MV-4-11 (cell line): ENCODE measurements around the gene RHO.
"Not testable (repeated sequence)": the region's sequence is repeated elsewhere in the genome, so short reads cannot be mapped to it uniquely, and the experiment has no call there.

Experiments
- DNase-seq: peaks from one replicate; lab custom pipeline; 2025; lab: John Stamatoyannopoulos, UW

Gene RHO

DNA sequence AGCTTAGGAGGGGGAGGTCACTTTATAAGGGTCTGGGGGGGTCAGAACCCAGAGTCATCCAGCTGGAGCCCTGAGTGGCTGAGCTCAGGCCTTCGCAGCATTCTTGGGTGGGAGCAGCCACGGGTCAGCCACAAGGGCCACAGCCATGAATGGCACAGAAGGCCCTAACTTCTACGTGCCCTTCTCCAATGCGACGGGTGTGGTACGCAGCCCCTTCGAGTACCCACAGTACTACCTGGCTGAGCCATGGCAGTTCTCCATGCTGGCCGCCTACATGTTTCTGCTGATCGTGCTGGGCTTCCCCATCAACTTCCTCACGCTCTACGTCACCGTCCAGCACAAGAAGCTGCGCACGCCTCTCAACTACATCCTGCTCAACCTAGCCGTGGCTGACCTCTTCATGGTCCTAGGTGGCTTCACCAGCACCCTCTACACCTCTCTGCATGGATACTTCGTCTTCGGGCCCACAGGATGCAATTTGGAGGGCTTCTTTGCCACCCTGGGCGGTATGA is at the start of gene RHO:
Gene RHO (plus strand): TSS at position 51 of the 512 bp plus-strand sequence. CDS start 95 bp downstream, at position 146.
- DNase-seq: no peak

DNA sequence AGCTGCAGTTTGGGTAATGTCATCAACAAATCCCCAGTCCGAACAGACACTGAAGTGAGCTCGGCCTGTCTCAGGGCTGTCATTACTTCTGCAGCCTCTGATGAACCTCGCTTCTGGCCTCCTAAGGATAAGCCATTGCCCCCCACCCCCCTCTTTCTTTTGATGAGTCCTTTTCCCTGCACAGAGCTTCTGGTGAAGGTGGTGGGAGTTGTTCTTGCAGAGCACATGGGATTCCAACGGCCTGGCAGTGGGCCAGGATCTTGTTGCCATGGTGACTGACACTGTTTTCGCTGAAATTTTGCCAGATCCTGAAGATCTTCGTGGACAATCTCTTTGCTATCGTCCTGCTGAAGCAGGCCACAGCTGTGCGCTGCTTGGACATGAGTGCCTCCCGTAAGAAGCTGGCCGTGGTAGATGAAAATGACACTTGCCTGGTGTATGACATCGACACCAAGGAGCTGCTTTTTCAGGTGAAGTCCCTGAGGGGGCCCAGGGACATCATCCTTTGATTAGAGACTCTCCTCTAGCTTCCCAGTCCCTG is 47.1 kb upstream of the RHO start:
- DNase-seq: not testable (repeated sequence)

DNA sequence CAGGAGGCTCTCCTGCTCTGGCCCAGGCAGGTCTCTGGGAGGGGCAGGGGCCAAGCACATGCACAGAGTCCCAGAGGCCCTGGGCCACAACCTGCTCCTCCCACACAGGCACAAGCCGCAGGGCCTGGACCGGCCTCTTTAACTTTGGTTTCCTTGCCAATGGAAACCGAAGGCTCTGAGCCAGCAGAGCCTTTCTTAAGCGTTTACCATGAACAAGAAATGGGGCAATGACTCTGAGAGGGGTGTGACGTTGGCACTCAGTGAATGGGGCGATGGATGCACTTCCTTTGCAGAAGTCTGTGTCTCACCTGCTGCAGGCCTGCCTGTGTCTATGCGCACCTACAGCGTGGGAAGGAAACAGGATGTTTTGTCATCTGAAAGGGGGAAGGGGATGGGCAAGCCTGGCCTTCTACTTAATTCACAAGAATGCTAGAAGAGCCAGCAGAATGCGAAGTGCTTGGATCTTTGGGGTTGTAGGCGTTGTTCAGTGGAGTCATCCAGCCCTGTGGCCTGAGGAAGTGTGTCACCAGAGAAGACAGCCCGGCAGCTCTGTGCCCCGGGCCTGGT is 46.6 kb upstream of the RHO start:
- DNase-seq: no peak

DNA sequence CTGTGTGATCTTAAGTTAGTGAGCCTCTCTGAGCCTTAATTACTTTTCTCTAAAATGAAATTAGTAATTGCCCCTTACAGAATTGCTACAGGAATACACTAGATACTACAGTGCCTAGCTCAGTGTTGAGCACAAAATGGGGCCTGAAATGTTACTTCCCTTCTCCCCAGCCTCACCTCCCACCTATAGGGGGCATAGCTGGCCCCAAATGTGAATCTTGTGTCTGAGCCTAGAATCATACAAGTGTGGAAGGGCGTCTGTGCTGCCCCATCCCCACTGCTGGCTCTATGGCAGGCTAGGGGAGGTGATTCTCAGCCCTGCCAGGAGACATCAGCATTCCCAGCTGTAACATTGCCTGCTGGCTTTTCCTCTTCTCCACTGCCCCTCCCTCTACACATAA is 45.7 kb upstream of the RHO start:
- no peak for DNase-seq

DNA sequence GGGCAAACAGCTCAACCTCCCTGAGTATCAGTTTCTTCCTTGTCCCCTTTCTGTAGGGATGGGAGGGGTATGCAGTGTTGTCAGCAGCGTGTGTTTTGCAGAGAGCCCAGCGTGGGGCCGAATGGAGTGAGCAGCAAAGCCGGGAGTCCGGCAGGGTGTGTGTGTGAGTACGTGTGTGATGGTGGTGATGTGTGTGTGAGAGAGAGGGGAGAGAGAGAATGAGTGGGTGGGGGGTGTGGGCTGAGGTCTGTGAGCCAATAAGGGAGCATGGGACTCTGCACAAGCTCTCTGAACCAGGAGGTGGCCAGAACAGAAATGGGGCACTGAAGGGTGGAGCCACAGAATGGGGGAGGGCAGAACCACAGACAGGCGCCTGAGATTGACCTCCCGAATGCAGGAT is 44.6 kb upstream of the RHO start:
- DNase-seq: no peak

DNA sequence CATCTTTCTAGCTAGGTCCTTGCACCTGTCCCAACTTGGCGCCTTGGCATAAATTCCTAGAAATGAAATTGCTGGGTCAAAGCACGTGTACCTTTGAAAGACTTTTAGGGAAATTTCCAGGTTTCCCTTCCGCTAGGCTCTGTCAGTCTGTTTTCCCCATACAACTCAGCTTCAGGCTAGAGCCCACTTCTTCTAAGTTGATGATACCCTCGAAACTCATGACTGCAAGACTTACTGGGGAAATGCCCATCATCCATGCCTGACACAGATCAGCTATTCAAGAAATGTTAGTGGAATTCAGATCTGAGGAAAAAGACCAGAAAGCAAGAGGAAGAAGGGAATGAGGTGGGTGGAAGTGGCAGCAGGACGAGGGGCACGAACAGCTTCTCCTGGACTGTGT is 43.3 kb upstream of the RHO start:
- DNase-seq: not testable (repeated sequence)

DNA sequence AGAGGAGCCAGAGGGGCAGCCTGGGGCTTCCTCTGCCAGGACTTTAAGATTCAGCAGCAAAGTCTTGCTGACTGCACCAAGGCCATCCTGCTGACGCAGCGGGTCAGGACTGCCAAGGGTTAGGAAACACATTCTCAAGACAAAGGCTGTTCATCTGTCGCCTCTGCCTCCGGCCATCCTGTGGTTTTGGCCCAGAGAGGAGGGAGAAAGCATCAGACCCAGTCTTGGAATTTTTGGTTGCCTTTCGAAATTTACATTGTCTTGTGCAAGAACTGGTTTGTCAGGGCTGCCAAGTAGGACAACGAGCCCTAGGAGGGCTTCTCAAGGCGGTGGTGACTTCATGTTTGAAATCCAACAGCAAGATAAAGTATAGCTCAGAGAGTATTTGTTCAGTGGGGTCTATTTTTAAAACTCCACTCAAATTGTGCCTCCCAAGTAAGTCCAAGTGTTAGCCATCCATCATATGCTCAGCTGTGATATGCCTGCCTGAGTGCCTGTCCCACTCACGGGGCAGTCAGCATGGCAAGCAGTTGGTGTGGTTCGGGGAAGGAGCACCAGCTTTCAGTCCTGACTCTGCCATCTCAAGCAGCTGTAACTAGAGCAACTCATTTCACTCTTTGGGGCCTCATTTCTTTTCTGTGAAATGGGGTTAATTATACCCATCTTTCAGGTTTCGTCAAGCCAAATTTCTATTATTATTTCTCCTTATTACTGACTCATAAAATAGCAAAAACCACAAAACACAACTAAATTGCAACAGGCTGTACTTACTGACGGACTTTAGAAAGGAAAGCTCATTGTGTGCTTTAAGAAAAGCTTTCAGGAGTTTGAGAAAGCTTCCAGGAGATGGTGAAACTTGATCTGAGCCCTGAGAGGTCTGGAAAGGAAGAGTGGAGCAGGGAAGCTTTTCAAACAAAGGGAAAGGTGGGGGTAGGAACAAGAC is 42.4 kb upstream of the RHO start:
- peak; percentile 72 for DNase-seq

DNA sequence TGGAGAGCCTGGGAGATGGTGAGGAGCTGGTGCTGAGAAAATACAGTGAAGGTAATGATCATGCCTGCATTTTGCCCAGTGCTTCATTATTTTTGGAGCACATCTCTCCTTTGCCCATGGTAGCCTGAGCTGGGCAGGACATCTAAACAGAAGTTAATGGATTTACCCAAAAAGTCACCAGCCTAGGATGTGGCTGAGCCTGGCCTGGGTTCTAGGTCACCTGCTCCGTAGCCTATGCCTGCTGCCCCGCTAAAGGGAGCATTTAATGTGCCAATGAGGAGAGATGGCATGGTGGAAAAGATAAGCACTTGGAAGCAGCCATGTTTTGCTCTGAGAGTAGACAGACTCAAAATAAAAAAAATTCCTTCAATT is 41.8 kb upstream of the RHO start:
- DNase-seq: no peak

DNA sequence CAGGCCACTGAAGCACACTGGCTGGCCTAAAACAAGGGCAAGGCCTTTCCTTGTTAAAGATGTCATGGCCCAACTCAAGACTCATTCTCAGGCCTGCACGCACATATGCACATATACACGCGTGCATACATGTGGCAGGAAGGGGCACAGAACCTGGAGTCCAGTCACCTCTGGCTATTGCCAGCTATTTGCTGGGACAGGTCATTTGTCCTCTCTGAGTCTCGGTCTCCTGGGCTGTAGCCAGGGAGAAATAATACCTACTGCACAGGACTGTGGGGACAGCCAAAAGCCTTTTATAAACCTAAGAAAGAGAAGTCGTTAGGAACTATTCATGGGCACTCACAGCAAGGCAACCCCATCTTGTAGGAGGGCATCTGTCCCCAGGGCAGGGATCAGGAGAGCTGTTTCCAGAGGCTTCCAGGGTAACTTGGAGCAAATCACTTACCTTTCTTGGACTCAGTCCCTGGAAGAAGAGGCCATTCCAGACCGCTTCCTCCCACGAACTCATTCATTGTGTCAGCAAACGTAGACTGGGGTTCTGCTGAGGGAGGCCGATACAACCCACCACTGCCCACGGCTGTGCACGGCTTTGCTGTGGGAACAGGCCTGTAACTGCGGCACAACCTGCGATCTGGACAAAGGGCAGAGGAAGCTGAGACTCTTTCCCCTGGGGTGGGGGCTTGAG is 41.1 kb upstream of the RHO start:
- no peak for DNase-seq

DNA sequence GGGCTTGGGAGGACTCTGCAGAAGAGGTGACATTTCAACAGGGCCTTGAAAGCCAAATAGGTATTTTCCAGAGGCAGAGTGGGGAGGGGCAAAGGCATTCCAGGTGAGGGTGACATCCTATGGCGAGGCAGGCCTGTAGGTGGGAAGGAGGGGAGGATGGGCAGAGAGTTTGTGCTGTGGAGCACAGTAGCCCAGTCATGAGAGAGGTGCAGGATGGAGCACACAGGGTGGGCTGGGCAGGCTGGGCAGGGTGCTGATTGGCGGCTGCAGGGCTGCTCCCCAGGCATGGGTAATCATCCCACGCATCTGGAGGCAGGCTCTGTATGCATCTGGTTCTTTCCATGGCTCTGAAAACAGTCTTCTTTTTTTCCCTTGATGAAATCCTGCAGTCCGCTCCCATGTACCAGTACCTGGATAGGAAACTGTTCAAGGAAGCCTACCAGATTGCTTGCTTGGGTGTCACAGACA is 40.5 kb upstream of the RHO start:
- not testable (repeated sequence) for DNase-seq

DNA sequence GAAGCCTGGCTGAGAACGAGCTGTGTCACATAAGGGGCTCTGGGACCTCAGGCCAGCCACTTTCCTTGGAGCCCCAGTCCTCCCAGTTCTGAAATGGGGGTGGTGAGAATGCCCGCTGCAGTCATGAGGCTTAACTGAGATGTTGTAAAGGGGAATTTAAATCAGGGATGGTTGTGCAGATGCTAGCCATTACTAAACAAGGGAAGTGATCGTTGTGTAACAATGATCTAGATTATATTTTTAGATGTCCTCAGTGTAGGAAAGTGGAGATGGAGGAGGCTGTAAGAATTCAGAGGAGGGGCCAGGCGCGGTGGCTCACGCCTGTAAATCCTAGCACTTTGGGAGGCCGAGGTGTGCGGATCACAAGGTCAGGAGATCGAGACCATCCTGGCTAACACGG is 39.2 kb upstream of the RHO start:
- DNase-seq: peak; percentile 80

DNA sequence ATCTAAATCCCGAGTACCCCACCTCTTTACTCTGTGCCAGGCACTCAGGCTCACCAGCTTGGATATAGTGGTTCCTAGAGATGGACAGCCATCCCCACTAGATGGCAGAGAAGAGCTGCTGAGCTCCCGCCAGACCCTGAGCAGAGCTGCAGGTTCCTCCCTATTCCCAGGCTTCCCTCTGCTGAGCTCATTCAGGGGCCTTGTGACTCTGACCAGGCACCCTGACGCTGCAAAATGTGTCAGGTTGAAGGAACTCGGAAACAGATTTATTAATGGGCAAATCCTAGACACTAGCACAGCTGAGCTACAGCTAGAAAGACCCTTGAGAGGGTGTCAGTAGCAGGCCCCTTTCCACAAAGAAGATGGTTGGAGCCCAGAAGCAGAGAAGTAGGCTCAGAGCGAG is 38.2 kb upstream of the RHO start:
- DNase-seq: peak; percentile 76

DNA sequence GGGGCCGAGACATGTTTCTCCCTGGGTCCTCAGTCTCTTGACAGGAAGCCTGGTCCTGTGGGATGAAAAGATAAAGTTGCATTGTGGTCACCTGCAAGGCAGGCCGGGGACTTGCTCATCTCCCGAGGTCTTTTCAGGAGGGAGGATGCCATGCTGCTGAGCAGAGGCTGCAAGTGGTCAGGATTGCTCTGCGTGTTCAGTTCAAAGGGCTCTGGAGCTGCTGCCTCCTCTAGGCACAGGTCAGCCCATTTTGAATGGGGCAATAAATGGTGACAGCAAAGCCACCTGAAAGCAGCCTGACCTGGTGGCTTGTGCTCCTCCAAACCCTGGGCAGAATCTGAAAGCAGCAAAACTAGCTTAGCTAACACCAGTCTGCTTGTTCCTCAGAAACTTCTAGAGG is 37.4 kb upstream of the RHO start:
- not testable (repeated sequence) for DNase-seq

DNA sequence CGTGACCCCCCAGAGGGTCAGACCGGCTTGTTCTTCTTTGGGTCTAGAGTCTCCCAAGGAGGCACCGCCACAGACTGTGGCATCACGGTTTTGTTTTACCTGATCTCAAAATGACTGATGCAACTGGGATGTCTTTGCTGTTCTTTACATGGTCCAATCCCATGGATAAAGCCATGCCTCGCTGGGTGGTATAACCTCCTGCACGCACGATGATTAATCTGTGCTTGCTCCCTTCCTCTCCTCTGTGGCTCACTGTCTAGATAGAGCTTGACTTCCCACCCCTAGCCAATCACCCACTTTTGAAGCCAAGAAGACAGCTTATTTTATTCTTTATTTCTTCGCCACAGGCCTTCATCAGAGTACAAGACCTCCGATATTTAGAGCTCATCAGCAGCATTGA is 36.6 kb upstream of the RHO start:
- DNase-seq: no peak

DNA sequence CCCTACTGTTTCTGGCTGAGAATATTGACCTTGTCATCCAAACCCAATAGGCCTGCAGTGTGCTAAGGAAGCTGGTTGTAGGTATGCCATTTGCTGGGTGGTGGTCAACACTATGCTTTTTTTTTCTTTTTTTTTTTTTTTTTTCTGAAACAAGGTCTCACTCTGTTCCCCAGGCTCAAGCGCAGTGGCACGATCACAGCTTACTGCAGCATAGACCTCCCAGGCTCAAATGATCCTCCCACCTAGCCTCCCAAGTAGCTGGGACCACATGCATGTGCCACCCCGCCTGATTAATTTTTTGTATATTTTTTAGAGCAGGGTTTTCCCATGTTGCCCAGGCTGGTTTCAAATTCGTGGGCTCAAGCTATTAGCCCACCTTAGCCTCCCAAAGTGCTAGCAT is 35.7 kb upstream of the RHO start:
- no peak for DNase-seq

DNA sequence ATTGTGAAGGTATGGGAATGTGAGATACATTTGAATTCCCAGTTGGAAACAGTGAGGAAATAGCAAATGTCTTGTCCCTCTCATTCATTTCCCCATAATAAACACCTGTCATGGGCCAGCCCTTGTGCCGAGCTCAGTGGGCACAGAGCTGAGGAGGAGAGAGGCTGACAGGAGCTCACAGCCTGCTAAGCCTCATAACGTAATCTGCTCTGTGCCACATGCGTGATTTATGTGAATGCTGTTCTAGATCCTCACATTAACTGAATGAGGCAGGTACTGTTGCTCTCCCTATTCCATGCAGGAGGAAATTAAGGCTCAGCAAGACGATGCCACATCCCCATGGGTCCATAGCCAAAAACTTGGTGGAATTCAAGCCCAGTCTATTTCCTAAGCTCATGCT is 35.2 kb upstream of the RHO start:
- DNase-seq: no peak

DNA sequence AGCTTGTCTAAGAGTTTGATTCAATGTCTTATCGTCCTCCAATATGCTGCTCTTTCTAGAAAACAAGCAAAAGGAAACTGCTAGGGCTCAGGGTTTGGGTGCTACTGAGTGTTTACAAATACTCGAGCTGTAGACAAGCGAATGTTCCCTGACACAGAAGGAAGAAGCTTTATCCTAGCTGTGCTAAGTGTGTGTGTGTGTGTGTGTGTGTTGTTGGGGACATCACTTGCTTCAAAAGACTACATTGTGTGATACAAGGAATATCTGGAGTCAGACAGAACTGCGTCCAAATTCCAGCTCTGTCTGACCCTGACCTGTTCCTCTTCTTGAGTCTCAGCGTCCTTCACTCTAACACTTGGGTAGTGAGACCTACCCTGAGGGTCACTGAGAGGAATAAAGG is 33.9 kb upstream of the RHO start:
- not testable (repeated sequence) for DNase-seq

DNA sequence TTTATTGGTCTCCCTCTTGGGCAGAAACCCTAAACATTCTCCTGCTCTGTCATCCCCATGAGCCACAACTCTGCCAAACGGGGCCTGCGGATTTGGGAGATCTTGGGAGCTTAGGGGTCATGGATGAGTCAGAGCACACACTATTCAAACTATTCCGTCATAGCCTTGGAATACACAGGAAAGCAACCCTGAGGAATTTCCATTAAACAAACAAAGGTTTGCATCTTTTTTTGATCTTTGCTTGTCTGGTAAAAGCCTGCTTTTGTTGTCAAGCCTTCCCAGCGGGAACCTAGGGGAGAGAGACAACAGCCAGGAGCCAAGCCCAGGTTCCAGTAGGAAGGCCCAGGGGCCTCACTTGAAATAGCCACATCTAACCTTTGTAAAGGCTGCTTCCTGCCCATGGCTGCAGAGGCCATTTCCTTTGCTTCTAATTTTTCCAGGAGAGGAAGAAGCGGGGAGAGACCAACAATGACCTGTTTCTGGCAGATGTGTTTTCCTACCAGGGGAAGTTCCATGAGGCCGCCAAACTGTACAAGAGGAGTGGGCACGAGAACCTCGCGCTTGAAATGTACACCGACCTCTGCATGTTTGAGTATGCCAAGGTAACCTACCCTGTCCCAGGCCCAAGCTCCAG is 33.3 kb upstream of the RHO start:
- DNase-seq: not testable (repeated sequence)

DNA sequence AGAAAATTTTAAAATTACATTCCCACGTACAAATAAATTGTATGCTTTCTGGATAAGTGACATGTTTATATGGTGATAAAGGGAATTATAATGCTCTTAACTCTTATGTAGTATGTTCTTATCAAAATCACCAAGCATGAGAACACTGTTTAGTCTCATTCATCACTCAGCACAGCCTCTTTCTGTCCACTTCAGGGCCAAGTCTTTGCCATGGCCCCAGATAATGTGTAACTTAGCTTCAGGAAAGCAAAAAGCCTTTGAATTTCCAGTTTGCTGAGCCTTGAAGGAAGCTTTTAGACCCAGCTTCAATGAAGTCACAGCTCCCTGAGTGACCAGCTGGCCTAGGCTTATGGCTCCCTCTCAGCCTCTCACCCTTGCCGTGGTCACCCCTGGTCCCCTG is 30.6 kb upstream of the RHO start:
- DNase-seq: not testable (repeated sequence)

DNA sequence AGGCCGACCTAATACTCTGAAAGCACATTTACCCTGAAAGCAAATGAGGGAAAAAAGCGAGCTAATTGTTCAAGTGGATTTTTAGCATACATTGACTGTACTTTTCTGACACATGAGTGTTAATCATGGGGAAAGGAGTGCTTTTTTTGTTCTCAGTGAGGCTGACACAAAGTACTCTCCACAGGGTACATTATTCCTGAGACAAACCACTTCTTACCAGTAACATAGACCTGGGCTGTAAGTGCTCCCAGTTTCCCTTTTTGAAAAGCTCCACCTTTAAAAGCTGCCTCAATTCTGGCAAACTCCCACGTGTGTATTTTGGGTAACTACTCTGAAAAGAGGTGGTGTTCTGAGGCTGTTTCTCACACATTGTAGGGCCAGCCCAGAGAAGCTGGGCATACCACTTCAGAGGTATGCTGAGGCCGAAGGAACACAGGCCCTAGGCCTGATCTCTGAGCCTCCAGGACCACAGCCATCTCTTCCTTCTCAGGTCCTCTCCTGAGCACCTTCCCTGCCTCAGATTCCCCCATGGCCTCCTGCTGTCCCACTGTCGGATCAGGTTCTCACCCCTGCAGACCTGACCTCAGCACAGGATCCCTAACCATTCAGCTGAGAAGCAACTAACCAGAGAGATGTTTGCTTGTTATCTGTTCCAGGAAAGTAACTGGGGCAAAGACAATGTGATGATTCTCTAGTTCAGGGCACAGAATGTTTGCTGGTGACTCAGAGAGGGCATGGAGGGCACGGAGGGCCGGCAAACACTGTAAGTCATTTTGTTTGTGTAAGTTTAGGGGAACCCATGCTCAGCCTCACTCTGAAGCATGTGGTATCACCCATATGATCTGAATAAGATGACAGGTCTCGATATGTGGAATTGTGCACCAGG is 29.6 kb upstream of the RHO start:
- not testable (repeated sequence) for DNase-seq
